Parathyroid adenoma (tissue), 2 donors: ENCODE data around the gene IDH3A.

ENCODE experiments used
- H2AFZ ChIP-seq: fragments of 300-600 bp; sonication (generic); one replicate; pipeline ENCODE4 v1.7.0; 2017; ENCODE audit warnings: antibody characterized with exemption, mild to moderate bottlenecking
- H3K27ac ChIP-seq: fragments of 300-600 bp; sonication (generic); one replicate; pipeline ENCODE4 v1.7.0; 2017
- H3K27me3 ChIP-seq: fragments of 300-600 bp; sonication (generic); one replicate; pipeline ENCODE4 v1.7.0; 2017; ENCODE audit warnings: low read length; ENCODE audit not compliant: control insufficient read depth, insufficient read depth
- H3K36me3 ChIP-seq: fragments of 300-600 bp; sonication (generic); one replicate; pipeline ENCODE4 v1.7.0; 2017; ENCODE audit warnings: low read length; ENCODE audit not compliant: control insufficient read depth, insufficient read depth
- H3K4me1 ChIP-seq: fragments of 300-600 bp; sonication (generic); one replicate; pipeline ENCODE4 v1.7.0; 2017; ENCODE audit warnings: control low read depth
- H3K4me2 ChIP-seq: fragments of 300-600 bp; sonication (generic); one replicate; pipeline ENCODE4 v1.7.0; 2017; ENCODE audit warnings: low read length
- H3K4me3 ChIP-seq: fragments of 300-600 bp; sonication (generic); one replicate; pipeline ENCODE4 v1.7.0; 2017; ENCODE audit warnings: low read depth, low read length
- H3K79me2 ChIP-seq: fragments of 300-600 bp; sonication (generic); one replicate; pipeline ENCODE4 v1.7.0; 2017; ENCODE audit warnings: control low read depth
- H3K9ac ChIP-seq: fragments of 300-600 bp; sonication (generic); one replicate; pipeline ENCODE4 v1.7.0; 2017; ENCODE audit warnings: mild to moderate bottlenecking
- H3K9me3 ChIP-seq: fragments of 300-600 bp; sonication (generic); one replicate; pipeline ENCODE4 v1.7.0; 2017; ENCODE audit warnings: low read length; ENCODE audit not compliant: control insufficient read depth
- CTCF ChIP-seq: fragments of 300-600 bp; sonication (generic); IDR thresholded peaks from one replicate; pipeline ENCODE4 v1.7.0; 2017; ENCODE audit warnings: antibody characterized with exemption, mild to moderate bottlenecking
- donor health status: primary hyperparathyroidism.

The IDH3A gene

DNA sequence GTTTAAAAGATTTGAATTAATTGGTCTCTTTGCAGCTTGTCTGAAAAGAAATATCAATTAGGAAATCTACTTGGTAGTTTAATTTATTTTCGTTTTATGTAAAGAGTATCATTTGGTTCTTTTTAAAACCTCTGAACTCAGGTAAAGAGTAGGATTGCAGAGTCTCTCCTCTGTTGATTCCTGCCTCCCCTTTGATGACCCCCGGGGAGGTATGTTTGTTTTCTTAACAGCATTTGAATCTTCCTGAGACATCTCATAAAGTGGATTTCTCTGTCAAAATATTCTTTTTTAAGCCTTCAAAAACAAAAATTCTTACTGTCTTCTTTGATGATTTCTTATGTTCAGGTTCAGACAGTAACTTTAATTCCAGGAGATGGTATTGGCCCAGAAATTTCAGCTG lies 8.0 kb downstream of the IDH3A start:
- Histone ChIP-seq H3K27me3 (no peaks in the 10 kb centered on the region), H3K27ac (no peak overlapping the region), H3K36me3 (no peaks in the 10 kb centered on the region)

DNA sequence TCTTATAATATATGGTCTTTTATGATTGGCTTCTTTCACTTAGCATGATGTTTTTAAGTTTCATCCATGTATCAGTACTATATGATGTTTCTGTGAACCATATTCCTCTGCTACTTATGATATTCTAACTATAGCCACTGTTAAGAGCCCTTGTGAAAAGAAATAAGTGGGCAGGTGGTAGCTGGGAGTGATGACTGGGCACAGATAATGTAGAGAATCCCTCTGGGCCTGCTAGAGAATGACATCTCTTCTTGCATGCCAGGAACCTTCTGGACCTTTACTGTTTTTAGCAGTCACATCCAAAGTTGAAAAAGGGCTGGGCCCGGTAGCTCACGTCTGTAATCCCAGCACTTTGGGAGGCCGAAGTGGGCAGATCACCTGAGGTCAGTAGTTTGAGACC lies 10.2 kb downstream of the IDH3A start:
- no peak for TF ChIP-seq CTCF
- H3K4me1 ChIP-seq, result no peaks in the 10 kb centered on the region
- H3K9ac ChIP-seq, result no peak overlapping the region
- no peaks in the 10 kb centered on the region for H3K79me2 ChIP-seq
- H3K4me2 ChIP-seq, result no peak overlapping the region
- H3K36me3 ChIP-seq, result no peaks in the 10 kb centered on the region
- no peak overlapping the region for H3K4me3 ChIP-seq
- no peak overlapping the region for H3K27ac ChIP-seq
- H2AFZ ChIP-seq, result no peak overlapping the region
- H3K27me3 ChIP-seq, result no peaks in the 10 kb centered on the region
- H3K9me3 ChIP-seq, result no peaks in the 10 kb centered on the region

More for the DNA sequence above, 8.0 kb downstream of the IDH3A start:
- Histone ChIP-seq H3K9me3 (no peaks in the 10 kb centered on the region), H3K4me2 (no peak overlapping the region), H3K9ac (no peak overlapping the region), H3K79me2 (peaks cover 7% of the 10 kb centered on the region), H3K4me3 (no peak overlapping the region), H2AFZ (no peak overlapping the region), H3K4me1 (no peaks in the 10 kb centered on the region)
- TF ChIP-seq CTCF, result no peak

GRCh38 chr15:78162038-78162437 lies 12.9 kb downstream of the IDH3A start:
- Histone ChIP-seq H3K36me3 (no peaks in the 10 kb centered on the region), H3K27me3 (no peaks in the 10 kb centered on the region), H3K9ac (no peak overlapping the region), H2AFZ (no peak overlapping the region), H3K4me2 (no peak overlapping the region), H3K79me2 (no peaks in the 10 kb centered on the region), H3K4me1 (no peaks in the 10 kb centered on the region), H3K27ac (no peak overlapping the region), H3K4me3 (no peak overlapping the region), H3K9me3 (no peaks in the 10 kb centered on the region)
- TF ChIP-seq CTCF, result no peak

- Histone ChIP-seq H3K27ac (no peak overlapping the region), H3K4me2 (no peak overlapping the region), H3K9ac (no peak overlapping the region), H2AFZ (no peak overlapping the region), H3K27me3 (no peaks in the 10 kb centered on the region), H3K36me3 (no peaks in the 10 kb centered on the region), H3K79me2 (no peaks in the 10 kb centered on the region), H3K4me1 (no peaks in the 10 kb centered on the region), H3K9me3 (no peaks in the 10 kb centered on the region), H3K4me3 (no peak overlapping the region)
- TF ChIP-seq CTCF, result no peak
Observed at GRCh38 chr15:78164010-78164409, 14.8 kb downstream of the IDH3A start.

DNA sequence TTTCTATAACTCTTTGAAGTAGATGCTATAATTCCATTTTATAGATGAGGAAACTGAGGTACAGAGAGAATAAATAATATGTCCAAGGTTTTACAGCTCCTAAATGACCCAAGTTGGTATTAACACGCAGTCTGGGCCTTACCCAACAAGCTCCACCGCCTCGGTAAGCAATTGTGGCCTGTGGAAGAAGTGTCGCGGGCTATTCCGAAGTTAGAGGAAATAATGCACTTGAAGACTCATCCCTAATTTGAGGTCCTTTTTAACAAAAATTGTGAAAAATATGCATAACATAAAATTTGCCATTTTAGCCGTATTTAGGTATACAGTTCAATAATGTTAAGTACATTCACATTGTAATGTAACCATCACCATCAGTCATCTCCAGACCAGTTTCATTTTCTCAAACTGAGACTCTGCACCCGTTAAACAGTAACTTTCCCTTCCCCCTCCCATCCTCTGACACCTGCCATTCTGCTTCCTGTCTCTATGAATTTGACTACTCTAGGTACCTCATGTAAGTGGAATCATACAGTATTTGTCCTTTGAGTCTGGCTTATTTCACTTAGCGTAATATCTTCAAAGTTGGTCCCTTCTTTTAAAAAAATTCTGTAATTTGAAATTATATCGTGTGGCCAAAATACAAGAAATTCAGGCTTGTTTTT lies 18.2 kb downstream of the IDH3A start:
- Histone ChIP-seq H2AFZ (no peak overlapping the region), H3K4me1 (no peaks in the 10 kb centered on the region), H3K27me3 (no peaks in the 10 kb centered on the region), H3K4me3 (no peak overlapping the region), H3K9ac (no peak overlapping the region), H3K9me3 (no peaks in the 10 kb centered on the region), H3K79me2 (no peaks in the 10 kb centered on the region), H3K36me3 (no peaks in the 10 kb centered on the region), H3K27ac (no peak overlapping the region), H3K4me2 (no peak overlapping the region)
- no peak for TF ChIP-seq CTCF
